Brain pericyte (primary cell): ENCODE results near the gene TBKBP1.

Experiments
- DNase-seq: peaks from one replicate; pipeline ENCODE4 v3.0.0-alpha.2; 2012; ENCODE audit warnings: low read depth, low spot score

Gene TBKBP1

DNA sequence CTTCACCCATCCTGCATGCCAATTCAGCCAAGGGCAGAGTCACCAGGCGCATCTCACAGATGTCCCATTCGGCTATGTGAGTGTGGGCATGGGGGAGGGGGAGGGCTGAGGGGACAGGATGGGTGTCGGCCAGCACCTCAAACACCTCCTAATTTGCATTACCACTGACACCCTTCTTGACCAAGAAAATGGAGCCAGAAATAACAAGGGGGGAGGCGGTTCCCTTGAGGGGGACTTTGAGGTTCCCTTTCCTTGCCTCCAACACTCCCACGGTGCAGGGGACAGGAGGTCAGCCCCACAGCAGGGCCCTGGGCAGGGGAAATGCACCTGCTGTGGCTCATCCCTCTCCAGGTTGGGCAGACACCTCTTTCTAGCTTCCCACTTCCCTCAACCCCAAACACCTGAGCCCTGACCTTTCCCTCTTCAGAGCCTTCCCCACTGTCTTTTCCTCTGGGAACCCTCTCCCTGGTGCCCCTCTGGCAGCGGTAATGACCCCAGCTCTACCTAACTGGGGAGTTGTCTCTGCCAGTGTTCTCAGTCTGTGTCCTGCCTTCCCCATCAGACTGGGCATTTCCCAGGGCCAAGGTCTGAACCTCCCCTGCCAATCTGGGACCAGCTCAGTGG lies 20.9 kb downstream of the TBKBP1 start:
- no peak for DNase-seq

DNA sequence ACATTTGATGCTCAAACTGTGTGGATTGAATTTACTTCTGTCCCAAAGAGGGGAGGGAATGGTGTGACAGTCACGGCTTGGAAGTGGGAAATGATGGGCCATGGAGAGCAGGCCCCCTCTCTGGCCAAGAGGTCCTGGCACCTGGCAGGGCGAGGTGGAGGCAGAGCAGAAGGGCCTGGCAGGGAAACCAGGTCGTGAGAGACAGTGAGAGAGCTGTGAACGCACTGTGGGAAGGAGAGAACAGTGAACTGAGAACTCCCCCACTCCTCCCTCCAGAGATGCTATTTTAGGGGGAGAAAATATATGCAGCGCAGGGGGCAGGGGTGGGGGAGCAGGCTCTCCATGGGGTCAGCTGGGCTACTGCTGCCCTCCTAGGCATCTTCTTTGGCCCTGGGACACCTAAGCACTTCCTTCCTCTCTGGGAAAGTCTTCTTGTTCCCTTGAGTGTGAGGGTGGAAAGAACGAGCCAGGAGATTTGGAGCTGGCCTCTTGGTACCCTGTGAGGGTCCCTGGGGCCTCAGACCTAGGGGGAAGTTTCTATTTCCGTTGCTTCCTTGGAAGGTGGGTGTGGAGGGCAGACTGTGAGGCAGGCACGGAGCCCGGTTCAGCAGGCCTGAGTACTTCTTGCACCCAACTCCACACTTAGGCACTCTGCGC lies 21.8 kb downstream of the TBKBP1 start:
- DNase-seq = no peak

DNA sequence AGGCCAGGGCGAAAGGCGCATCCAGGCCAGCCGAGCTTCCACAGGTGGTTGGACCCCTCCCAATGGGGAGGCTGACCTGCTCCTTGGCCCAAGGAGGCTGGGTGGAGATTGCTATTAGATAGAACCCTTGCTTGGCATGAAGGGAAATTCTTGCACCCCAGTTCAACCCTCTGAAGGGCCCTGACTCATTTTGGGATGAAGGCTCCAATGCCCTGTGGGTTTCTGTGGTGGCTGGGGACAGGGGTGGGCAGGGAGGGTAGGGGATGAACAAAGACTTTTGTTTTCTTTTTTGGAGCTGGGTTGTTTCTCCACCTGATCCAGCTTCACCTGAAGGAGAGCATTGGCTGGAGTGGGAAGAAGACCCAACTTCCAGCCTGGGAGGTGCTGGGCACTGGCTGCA lies 22.4 kb downstream of the TBKBP1 start:
- no peak for DNase-seq

DNA sequence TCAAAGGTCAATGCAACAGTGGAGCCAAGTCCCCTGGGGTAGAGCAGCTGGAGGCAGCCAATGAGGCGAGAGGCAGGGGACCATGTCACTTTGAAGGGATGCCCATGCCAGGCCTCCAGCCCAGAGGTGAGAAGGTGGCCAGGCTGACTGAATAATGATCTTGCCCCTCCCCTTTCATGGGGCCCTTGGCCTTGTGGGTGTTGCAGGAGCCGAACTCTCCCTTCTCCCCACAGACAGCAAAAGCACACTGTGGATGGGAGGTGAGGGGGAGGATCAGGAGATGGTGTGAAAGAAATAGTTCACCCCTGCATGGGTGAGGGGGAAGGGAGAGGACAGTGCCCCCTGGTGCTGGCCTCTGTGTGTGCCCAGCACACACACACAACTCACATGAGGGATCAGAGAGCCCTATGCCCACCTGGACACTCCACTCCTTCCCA lies 23.3 kb downstream of the TBKBP1 start:
- DNase-seq = no peak

DNA sequence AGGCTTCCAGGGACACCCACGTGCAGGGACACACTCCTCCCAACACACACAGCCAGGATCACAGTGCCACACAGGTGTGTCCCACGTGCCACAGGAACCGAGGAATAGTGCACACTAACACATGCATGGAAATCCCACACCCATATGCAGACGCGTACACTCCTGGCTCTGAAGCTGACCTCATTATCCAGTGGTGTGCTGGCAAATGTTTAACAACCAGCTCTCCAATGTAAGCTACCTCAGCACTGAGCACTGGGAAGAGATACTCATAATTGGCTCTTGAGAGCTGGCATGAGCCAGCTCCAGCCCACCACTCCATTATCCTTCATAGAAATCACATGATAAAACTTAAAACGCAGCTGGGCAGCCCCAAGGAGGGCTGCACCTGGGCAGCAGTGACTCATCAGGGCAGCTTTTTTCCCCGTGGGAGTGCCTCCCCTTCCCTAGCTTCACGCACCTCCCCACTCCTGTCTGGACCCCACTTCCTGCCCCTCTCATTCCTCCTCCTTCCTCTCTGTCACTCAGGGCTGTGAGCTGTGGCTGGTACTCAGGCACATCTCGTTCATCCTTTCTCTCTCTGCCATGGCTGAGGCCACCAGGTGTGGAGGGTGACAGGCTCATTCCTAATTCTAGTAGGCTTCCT lies 24.1 kb downstream of the TBKBP1 start:
- no peak for DNase-seq

DNA sequence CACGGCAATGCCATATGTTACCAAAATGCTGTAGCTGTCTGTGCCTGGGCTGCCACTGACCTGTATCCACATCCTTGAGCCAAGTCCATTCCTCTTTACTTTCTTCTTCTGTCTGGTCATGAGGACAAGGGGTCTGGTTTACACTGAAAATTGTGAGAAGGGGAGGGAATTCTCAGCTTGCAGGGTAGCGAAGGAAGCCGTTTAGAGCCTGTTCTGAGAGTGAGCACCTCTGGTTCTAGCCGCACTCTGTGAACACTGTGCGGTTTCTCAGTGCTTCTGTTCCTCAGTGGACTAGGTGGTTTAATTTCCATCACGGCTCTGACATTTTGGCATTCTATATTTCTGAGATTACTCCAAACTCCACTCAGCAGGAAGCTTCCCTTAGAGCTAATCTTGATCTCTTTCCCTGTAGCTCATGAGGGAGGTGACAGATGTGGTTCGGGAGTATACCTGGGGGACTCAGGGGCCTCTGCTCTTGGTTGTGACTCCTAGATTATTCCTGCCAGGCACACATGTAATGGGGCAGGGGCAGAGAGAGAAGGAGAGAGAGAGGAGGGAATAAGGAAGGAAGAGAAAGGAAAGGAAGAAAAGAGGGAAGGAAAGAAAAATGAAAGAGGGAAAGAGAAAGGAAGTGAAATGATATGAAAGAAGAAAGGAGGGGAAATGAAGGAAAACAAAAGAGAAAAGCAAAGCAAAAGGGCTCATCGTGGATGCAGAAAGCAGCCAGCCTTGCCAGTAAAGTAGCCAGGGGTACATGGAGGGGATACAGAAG lies 24.9 kb downstream of the TBKBP1 start:
- DNase-seq = no peak

DNA sequence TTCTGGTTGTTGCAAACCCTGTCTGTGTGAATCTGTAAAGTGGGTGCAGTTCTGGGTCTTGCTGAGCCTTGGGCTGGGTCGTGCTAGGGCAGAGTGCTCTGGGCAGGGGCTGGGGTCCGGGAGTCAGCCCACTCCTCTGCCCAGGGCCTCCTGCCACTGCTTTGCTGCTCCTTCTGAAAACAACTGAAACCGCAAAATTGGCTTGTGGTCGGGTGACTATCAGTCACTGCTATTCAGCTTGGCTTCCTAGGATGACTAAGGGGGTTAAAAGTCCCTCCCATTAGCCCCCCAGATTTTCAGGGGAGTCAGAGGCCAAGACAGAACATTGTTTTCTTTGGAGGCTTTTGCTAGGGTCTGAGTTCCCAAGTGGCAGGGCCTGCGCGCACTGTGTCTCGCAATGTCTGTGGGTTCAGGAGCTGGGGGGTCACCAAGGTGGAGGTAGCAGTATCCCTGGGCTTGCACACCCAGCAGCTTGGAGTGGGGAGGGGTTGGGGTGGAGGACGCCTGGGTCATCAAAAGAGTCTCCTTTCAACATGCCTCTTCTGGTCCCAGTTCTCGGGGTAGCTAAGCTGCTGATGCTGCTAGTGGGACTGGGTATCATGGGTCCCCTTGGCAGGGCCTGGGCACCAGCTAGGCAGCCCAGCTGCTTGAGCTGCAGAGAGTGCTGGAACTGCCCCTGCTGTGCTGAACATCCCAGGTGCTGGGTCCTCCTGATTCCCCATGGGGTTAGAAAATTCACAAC lies 25.6 kb downstream of the TBKBP1 start:
- DNase-seq = no peak

DNA sequence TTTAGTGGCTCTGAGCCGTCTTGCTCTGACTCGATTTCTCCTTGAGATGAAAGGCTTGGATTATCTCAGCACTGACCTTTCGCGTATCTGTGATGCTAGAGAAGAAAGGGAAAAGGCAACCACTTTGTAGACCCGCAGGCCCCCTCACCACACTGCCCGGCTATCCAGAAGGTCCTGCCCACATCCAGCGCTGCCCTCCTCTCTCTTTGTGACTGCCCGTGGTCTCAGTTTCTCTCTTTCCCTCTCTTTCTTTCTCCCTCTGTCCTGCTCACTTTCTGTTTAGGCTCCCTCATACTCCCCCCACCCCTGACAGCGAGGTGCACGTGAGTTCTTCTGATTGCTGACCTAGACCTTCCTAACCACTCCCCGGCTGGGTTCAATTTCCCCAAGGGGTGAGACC lies 26.2 kb downstream of the TBKBP1 start:
- no peak for DNase-seq

DNA sequence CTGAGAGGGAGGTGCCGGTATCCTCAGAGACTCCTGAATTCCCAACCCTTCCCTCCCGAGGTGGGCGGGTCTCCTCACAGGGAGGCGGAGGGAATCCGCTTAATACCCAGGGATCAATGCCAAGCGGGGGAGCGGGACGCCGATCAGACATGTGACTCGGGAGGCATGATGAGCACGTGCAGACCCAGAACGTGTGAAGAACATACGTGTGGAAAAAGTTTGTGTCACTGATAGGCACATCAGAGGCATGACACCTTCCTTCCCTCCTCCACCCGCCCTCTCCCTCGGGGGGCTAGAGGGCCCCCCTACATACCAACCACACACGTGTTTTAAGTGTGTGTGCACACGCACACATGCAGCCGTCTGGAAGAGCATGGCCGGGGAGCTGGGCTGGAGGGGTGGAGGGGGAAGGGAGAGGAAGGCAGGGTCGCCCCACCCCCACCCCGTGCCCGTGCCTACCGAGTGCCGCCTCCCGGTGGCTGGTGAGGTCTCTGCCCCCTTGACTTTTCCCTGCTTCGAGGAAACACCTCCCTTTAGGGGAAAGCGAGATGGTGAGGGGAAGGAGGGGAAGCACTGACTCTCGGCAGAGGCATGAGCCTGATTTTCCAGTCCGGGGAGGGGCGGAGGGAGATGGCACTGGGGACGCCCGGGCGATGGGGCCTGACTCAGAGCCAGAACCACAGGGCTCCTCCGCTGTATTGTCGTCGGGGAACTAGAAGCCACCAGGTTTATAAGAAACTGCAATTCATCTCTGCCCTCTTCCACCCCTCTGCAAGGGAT lies 27.0 kb downstream of the TBKBP1 start:
- no peak for DNase-seq

DNA sequence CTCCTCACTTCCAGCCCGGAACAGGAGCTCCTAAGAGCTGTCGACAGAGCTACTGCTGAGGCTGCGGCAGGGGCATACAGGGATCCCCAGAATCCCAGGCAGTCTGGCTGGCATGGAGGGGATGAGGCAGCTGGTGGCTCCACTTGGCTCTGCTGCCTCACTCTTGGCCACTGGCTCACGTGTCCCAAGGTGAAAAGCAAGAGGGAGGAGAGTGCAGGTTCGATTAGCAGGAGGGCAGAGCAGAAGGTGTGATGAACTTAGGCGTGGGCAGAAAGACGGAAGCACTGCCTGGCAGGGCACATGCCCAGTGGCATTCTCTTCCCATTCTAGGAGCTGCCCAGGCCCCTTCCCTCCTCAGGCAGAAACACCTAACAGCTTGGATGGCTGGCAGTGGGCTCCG lies 27.8 kb downstream of the TBKBP1 start:
- DNase-seq = no peak

DNA sequence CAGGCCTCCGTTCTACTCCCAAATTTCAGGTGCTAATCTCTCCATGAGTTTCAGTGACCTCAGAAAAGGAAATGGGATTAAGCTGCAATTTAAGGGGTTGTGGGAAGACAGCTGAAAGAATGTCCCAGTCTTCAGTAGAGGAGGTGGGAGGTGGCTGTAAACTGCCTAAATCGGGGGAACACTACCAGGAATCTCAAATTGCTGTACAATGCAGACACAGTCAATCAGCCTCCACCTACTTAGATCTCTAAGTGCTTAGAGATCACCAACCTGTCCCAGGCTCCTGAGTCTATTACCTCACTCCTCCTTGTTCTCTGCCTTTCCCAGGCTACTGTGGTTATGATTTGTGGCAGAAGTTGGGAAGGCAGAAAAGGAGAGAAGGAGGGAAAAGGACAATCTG lies 30.7 kb downstream of the TBKBP1 start:
- no peak for DNase-seq

DNA sequence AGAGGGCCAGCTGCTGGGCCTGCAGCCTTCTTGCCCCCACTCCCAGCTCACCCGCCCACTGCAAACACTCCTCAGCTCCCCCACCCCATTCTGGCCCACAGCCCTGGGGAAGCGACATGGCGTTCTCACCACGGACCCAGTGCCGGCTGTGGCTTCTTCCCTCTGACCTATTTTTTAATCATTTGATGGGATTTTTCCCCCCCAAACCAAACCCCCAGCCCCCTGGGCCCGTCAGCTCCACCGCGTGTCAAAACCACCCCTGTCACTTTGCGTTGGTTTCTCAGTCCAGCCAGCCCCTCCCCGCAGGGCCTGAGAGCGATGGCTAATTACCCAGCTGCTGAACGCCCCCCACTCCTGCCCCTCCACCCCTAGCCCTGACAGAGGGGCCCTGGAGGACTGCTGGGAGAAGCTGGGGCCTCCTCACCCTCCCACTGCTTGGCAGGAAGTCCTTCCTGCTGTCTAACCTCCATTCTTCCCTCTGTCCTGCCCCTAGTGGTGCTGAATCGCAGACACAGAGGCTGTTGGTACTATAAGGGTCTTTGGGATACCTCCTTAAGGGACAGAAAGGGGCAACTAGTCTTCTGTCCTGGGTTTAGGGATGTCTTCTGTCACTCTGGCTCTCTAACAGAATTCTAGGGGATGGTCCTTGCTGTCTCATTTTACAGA lies 31.6 kb downstream of the TBKBP1 start:
- no peak for DNase-seq

DNA sequence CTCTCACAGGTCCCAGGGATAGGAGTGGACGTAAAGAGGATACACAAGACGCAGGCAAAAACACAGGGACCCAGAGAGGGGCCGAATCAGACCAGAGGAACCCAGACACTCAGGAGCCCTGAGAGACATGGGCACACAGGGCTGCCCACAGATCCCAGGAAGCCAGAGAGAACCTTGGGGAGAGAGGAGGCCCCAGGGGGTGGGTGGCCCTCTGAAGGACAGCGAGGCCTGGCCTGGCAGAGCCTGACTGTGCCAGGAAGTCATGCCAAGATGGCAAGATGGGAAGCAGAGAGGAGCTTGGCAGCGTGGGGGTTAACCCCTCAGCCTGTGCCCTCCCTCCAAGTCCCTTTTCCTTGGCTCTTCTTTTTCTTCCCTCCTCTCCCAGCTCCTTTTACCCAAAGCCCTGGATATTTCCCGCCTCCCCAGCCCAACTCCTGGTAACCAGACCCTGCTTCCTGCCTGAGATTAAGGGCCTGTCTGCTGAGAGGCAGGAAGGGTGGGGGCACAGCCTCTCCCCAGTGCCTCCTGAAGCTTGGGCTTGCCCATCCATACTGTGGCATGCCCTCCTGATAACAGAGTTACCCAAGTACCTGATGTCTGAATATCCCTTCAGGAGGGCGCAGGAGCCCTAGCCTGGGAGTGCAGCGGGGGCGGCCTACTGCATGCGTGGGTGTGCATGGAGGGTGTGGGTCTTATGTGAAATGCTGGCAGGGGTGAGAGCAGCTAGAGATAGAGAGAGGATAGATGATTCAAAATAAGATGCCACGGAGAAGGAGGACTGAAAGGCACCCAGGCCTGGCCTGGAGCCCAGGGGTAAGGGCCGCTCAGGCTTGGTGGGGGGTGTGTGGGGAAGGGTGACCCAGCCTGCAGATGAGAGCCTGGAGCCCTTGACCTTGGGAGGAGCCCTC lies 33.1 kb downstream of the TBKBP1 start:
- DNase-seq = no peak

DNA sequence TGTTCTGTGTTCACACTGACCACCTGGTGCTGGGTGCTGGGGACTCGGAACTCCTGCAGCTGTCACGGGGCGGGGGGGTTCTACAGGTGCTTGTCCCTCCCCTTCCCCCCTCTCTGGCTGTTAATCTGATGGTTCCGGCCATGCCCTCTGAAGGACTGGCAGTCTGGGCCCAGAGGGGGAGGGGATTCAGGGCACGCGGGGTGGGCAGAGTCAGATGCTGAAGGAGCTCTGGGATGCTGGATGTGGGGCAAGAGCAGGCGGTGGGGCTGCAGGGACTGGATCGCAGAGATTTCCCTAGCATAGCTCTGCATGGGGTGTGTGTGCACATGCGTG lies 33.7 kb downstream of the TBKBP1 start:
- DNase-seq = no peak

DNA sequence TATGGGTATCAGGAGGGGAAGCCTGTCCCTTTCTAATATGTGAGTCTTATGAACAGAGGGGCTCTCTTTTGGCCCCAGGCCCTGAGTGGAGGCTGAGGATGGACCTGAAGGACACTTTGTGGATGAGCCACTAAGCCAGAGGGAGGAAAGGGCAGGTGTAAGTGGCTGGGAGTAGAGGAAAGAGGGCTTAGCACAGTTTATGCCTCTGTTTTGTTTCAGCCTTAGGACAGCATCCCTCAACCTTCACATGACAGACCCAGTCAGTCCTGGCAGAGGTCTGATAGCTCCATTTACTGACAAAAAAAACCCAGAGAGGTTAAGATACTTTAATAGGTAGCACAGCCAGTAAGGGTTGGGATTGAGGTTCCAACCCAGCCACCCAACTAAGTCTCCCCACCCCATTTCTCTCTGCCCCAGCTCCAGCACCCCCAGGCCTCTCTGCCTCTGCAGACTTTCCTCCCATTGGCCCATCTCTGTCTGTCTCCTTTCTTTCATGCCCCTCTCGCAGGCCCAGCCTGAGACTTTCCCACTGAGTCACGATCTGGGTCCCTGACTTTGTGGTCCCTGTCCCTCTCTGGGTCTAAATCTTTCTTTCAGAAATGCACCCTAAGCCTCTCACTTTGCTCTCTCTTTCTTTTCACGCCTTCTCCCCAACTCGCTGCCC lies 34.4 kb downstream of the TBKBP1 start:
- DNase-seq = no peak

DNA sequence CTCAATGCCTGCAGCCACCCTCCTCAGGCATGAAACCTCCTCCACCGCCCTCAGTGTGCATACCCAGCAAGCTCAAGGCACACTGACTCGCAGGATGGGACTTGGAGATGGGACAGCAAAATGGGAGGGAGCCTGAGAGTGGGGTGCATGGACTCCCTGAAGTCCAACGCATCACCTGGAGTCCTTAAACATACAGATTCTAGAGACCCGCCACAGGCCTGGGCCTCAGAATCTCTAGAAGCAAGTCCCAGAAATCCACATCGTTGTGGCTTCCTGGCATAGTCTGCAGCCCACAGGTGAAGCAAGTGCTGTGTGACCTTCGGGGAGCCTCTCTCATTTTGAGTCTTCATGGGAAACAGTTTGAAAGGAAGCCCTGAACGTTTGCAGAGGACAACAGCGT lies 35.5 kb downstream of the TBKBP1 start:
- no peak for DNase-seq

DNA sequence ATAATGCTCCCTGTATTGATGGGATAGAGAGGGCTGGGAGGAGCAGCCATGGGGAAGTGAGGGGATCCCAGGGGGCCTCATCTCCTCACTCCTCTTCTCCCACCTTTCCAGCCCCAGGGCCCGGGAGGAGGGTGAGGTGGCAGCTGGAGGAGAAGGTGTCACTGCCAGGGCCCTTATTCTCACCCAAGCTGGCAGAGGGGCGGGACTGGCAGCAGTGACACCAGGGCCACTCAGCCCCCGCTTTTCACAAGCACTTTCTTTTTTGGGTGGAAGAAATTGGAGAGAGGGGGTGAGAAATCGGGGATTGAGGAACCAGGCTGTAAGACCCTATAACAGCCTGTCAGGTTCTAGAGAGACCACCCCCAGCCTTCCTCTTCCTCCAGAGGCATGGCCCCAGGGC lies 36.7 kb downstream of the TBKBP1 start:
- no peak for DNase-seq

DNA sequence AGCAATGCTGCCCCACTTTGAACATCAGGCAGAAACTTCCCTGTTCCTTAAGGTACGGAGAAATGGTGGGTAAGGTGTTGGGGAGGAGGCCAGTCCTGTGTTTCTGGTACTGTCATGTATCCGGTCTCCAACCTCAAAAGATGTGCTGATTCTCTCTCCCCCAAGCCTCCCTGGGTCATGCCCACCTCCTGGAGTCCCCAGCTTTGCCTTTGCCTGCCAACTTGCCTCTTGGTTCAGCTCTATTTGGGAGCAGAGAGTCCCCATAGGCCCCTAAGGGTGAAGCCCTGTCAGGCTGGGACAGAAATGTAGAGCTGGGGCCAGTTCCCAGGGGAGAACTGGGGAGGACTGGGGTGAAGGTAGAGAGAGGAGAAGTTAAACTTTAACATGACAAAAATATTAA lies 37.4 kb downstream of the TBKBP1 start:
- no peak for DNase-seq
